ENCODE results near the gene RANBP3. TPM values are rescaled to one million over a fixed set of nuclear protein-coding genes. Genes with fewer than 3 reads are reported as not detected.

RANBP3 gene
- total RNA-seq, 1 donor from 2014 or later, result 81.9 TPM

DNA sequence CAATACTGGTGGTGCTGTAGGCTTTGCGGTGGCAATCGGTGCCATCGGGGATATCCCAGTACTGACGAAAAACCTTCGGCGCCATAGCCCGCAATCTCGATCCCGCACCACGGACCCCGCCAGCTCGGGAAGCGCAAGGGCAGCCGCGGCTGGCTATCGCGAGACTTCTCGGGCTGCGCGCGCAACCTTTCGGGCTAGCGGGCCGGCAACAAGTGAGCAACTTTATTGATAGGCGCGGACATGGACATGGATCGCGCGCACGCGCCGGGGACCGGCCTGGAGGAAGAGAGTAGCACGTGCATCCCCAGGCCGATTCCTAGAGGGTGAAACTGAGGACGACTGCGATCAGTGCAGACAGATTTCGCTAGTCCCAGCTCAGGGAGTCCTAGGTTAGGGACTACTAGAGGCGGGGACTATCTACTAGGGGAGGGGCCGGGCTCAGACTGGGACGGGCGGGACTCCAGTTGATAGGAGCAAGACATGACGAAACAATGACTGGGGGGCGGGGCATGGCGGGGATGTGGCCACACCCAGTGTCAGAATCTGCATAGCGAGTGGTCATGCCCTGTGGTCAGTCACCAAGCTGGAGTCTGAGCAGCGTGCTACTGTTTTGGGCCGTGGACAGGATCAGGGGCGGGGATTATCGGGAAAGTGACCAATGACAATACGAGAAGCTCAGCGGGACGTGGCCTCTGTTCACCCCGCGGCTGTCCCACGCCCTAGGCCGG, 74.2 kb downstream of the RANBP3 start, which contains the start of gene NDUFA11:
TSS of gene NDUFA11 (minus strand) at position 167 of the 728 bp plus-strand sequence. CDS start at position 85, 82 bp downstream.
- peak within 1 kb of the TSS; percentile 100 for H3K4me3 ChIP-seq (ENCODE audit: low read depth, low read length)
- TF ChIP-seq, protein P1, sequence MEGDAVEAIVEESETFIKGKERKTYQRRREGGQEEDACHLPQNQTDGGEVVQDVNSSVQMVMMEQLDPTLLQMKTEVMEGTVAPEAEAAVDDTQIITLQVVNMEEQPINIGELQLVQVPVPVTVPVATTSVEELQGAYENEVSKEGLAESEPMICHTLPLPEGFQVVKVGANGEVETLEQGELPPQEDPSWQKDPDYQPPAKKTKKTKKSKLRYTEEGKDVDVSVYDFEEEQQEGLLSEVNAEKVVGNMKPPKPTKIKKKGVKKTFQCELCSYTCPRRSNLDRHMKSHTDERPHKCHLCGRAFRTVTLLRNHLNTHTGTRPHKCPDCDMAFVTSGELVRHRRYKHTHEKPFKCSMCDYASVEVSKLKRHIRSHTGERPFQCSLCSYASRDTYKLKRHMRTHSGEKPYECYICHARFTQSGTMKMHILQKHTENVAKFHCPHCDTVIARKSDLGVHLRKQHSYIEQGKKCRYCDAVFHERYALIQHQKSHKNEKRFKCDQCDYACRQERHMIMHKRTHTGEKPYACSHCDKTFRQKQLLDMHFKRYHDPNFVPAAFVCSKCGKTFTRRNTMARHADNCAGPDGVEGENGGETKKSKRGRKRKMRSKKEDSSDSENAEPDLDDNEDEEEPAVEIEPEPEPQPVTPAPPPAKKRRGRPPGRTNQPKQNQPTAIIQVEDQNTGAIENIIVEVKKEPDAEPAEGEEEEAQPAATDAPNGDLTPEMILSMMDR (conservative IDR thresholded peaks at IDR 0.05; ENCODE audit: low read depth, low read length), result no peak
- DNase-seq (ENCODE audit: low read depth), result no peak

DNA sequence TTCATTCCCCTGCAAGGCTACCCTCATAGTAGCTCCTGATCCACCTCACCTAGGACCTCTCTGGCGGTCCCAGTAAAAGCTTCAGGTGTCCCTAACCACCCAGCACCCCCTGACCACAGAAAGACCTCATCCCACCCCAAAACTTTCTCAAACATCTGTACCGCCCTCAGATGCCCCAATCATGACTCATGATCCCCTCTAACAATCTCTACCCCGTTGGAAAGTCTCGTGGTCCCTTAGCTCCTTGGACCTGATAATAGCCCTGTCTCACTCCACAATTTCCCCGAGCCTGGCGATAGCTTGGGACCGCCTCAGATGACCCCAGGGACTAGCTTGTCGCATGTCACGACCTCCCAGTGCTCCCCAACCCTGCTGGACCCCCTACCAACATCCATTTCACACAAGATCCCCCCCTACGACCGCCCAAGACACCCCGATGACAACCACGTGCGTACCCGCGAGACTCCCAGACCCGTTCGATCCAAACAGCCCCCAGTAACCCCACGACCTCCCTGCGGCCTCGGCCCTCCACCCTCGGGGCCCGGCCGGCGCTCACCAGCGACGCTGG, 74.8 kb downstream of the RANBP3 start:
- TF ChIP-seq, protein P1 (conservative IDR thresholded peaks at IDR 0.05; ENCODE audit: low read depth, low read length), result no peak
- DNase-seq (ENCODE audit: low read depth), result no peak

GRCh38 chr19:5900976-5901375, 77.0 kb downstream of the RANBP3 start:
- H3K4me3 ChIP-seq (ENCODE audit: low read depth, low read length), result no peak overlapping the region
- TF ChIP-seq, protein P1 (conservative IDR thresholded peaks at IDR 0.05; ENCODE audit: low read depth, low read length), result no peak
- no peak for DNase-seq (ENCODE audit: low read depth)

More for the DNA sequence above, 74.8 kb downstream of the RANBP3 start:
- H3K4me3 ChIP-seq (ENCODE audit: low read depth, low read length), result peak overlapping the region; percentile 100

GRCh38 chr19:5899728-5900526, 78.0 kb downstream of the RANBP3 start:
- TF ChIP-seq, protein P1 (conservative IDR thresholded peaks at IDR 0.05; ENCODE audit: low read depth, low read length), result no peak
- no peak for DNase-seq (ENCODE audit: low read depth)
- H3K4me3 ChIP-seq (ENCODE audit: low read depth, low read length), result no peak overlapping the region

DNA sequence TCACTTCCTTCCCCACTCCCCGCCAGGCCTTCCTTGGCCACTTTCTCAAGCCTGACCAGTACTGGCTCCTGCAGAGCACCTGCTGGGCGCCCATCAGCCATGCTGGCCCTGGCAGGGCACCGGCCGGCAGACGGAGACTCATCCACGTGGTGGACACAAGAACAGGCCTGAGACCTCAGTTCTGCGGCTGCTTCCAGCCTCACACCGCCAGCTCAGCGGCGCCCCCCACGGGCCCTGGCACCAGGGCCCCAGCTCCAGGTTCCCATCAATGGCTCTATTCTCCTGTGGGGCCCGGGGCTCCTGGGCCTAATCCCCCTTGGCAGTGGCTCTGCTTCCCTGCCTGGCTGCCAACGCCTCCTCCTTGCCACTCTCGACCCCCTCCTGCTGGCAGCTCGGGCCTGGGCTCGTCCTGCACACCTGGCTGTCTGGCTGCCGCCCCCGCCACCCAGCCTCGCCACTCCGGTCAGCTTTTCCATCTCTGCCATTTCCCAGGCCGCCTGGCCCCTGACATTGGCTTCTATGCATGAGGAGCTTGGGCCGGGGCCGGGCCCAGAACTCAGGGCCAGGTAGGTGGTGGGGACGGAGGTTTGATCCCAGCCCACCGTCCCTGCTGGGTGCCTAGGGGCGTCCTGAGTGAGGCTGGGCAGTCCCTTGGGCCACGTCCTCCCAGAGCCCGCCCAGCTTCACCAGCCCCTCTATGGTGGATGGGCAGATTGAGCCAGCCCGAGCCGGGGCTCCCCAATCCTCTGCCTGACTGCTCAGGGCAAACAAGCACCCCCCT, 80.6 kb downstream of the RANBP3 start:
- TF ChIP-seq, protein P1 (conservative IDR thresholded peaks at IDR 0.05; ENCODE audit: low read depth, low read length), result peak; percentile 25
- DNase-seq (ENCODE audit: low read depth), result no peak
- H3K4me3 ChIP-seq (ENCODE audit: low read depth, low read length), result no peak overlapping the region

GRCh38 chr19:5896365-5897076, 81.4 kb downstream of the RANBP3 start:
- no peak overlapping the region for H3K4me3 ChIP-seq (ENCODE audit: low read depth, low read length)
- TF ChIP-seq, protein P1 (conservative IDR thresholded peaks at IDR 0.05; ENCODE audit: low read depth, low read length), result no peak
- no peak for DNase-seq (ENCODE audit: low read depth)
